ENCODE results near the gene PPID.
"Not testable (repeated sequence)": the region's sequence is repeated elsewhere in the genome, so short reads cannot be mapped to it uniquely, and the experiment has no call there.

PPID gene

DNA sequence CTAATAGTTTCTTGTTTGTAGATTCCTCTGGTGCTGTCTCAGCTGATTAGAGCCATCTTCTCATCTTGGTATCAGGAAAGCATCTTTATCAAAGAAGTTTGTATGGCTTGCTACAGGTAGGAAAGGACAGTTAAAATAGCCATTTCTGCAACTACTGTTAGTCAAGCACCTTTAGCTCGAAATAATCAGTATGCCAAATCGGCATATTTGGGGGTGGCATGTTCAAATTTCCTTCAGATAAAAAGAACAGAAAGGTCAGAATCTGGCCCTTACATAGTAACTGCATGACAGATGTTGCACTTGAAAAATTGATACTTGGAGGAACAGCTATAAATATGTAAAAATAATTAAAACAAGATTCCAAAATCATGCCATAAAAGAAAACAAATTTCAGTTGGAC, 56.3 kb downstream of the PPID start:
- peak overlapping the region; percentile 22; the same call in 1 of the 2 replicates for H3K27ac ChIP-seq
- no peak for TF ChIP-seq ZFX (IDR thresholded peaks at IDR 0.05; ENCODE audit: borderline replicate concordance)
- TF ChIP-seq, protein P1, sequence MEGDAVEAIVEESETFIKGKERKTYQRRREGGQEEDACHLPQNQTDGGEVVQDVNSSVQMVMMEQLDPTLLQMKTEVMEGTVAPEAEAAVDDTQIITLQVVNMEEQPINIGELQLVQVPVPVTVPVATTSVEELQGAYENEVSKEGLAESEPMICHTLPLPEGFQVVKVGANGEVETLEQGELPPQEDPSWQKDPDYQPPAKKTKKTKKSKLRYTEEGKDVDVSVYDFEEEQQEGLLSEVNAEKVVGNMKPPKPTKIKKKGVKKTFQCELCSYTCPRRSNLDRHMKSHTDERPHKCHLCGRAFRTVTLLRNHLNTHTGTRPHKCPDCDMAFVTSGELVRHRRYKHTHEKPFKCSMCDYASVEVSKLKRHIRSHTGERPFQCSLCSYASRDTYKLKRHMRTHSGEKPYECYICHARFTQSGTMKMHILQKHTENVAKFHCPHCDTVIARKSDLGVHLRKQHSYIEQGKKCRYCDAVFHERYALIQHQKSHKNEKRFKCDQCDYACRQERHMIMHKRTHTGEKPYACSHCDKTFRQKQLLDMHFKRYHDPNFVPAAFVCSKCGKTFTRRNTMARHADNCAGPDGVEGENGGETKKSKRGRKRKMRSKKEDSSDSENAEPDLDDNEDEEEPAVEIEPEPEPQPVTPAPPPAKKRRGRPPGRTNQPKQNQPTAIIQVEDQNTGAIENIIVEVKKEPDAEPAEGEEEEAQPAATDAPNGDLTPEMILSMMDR (IDR thresholded peaks at IDR 0.05), result no peak

DNA sequence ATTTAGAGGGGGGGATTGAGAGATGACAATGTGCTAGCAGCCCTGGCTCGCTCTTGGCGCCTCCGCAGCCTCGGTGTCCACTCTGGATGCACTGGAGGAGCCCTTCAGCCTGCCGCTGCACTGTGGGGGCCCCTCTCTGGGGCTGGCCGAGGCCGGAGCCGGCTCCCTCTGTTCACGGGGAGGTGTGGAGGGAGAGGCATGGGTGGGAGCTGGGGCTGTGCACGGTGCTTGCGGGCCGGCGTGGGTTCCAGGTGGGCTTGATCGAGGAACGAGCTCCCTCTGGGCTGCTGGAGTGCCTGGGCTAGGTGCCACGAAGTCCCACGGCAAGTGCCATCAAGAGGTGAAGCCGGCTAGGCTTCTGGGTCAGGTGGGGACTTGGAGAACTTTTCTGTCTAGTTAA, 58.4 kb downstream of the PPID start:
- TF ChIP-seq, protein P1 (IDR thresholded peaks at IDR 0.05), result no peak
- no peak for TF ChIP-seq ZFX (IDR thresholded peaks at IDR 0.05; ENCODE audit: borderline replicate concordance)
- H3K27ac ChIP-seq, result no peak overlapping the region

DNA sequence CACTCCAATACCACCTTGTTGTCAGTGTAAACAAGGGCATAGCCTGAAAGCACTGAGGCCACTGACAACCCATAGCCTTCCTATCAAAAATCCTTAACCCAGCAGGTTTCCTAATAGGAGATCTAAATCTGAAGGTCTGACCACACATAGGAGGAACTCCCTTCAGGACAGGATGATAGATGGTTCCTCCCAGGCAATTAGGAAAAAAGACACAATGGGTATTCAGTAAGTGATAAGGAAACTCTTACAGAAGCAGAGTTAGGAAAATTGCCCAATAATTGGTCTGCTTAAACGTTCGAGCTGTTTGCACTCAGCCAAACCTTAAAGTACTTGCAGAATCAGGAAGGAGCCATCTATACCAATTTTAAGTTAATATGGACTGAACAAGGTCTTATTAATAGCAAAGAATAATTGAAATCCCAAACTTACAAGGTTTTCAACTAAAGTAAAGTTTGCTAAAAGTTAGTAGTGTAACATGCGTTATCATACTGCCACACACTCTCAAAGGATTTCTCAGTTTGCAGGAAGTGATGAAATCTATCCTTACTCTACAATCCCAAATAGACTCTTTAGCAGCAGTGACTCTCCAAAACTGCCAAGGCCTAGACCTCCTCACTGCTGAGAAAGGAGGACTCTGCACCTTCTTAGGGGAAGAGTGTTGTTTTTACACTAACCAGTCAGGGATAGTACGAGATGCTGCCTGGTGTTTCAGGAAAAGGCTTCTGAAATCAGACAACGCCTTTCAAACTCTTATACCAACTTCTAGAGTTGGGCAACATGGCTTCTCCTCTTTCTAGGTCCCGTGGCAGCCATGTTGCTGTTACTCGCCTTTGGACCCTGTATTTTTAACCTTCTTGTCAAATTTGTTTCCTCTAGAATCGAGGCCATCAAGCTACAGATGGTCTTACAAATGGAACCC, 59.2 kb downstream of the PPID start:
- H3K27ac ChIP-seq, result not testable (repeated sequence)

DNA sequence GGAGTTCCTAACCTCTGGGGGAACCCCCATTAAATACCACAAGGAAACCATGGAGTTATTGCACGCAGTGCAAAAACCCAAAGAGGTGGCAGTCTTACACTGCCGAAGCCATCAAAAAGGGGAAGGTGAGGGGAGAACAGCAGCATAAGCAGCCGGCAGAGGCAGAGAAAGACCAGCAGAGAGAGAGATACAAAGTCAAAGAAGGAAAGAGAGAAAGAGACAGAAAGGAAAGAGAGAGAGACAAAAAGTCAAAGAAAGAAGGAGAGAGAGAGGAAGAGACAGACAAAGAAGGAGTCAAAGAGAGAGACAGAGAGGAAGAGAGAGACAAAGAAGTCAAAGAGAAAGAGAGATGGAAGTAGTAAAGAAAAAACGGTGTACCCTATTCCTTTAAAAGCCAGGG, 59.9 kb downstream of the PPID start:
- H3K27ac ChIP-seq, result not testable (repeated sequence)

Data from 22Rv1 (cell line).